HG02870 (cell line): Measurements from ENCODE around the gene KIAA1217.

Source experiments
- ATAC-seq: cut with Tn5 transposase; IDR thresholded peaks from one replicate; pipeline ENCODE4 v1.9.1; 2021; ENCODE audit warnings: mild to moderate bottlenecking, moderate library complexity; ENCODE audit not compliant: unreplicated experiment

The KIAA1217 gene

DNA sequence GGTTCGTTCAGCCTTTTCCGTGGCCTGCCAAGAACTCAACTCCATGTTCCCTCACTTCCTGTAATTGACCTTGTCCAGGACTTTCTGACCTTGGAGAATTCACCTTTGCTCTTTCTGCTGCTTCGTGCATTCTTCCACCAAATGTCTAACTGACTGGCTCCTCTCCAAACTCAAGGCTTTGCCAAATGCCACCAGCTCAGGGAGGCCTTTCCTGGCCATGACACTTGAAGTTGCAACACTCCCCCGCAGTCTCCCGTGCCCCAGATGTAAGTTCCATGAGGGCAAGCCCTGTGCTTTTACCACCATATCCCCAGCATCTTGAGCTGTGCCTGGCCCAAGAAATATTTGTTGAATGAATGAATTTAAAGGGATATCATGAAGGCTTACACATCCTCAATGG is 276.4 kb downstream of the KIAA1217 start:
- no peak for ATAC-seq

DNA sequence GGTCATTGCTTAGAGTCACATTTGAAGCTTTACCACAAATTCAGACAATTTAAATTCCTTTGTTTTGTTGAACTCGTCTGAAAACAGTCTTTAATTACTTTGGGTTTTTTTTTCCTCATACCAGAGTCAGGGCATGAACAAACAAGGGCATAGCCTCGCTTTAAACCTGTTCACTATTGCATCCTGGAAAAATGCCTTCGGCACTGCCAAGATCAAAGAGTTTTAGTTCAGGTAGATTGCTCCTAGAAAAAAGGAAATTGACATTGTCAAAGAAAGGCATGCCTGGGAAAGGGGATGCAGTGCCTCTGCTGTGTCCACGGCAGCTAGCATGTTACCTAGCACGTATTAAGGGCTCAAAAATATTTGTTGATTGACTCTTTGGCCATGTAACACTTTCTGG is 279.7 kb downstream of the KIAA1217 start:
- no peak for ATAC-seq

DNA sequence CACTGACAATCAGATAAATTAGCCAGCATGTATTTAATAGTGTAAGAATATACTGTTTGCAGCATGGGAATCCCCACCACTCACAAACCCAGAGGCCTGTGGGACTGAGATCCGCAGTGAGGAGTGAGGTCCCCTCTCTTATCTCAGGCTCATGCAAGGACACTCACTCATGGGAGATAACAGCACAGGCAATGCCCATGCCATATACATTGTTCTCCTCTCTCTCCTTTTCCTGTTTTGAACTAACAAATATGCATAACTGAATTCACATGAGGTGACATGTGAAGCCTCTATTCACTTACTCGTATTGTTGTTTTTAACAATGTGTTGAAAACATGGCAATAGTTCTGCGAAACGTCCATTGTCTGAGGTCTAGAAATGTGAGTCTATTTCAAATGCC is 284.2 kb downstream of the KIAA1217 start:
- ATAC-seq: no peak

DNA sequence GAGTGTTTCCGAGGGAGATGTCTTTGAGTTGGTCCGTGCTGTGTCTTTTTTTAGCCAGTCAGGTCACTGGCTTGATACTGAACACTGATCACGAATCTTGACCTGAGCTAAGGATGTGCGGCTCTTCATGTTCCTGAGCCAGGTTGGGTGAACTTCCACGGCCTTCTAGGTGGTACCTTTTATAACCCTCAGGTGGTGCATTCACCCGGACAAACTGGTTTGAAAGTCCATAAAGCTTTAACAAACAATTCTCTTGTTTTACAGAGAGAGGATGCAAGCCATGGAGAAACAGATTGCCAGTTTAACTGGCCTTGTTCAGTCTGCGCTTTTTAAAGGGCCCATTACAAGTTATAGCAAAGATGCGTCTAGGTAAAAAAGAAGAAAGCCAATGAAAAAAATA is 285.3 kb downstream of the KIAA1217 start:
- no peak for ATAC-seq

DNA sequence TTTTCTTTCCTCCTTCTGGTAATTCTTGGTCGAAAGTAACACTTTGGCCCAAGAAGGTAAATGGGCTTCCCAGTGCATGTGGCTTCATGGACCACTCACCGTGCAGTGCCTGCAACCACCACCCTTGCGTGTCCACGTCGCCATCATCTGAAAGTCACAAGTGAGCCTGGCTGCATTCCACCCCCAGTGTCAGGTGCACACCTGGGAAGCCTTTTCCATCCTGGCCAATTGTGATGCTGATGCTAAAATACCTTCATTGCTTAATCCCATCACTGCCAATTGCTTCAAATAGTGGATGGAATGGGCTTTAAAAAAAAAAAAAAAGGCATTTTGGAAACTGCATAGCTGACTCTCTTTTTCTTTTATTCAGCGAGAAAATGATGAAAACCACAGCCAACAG is 285.8 kb downstream of the KIAA1217 start:
- no peak for ATAC-seq

DNA sequence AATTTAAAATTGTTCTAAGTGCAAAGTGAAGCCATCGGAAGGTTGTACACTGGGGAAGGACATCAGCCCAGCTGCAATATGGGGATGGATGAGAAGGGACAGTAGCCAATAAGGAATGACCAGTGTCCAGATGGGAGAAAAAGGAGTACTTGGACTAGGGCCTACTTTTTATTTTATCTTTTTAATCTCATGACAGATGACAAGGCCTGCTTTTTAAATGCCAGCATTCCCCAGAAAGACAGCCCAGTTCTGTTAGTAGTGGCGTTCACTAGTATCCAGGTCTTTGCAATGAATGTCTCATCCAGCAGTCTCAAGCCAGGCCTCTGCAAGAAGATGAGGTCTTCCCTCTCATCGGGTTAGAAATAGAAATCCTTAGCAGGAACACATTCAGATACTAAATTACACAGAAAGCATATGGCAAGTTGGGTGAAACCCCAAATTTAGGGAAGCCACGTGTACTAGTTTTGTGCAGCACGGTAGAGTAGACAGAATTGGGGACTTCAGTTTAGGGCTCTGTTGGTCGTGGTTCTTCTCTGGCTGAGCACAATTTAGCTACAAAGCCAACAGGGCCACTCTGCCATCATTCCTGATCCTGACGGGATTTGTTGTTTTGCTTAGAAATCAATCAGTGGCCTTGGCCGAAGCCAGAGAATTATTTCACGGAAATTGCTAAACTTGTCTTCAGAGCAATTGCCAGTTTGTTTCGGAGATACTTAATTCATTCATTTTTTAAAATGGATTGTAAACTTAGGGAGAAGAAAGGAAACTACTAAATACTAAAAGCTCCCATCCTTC is 286.9 kb downstream of the KIAA1217 start:
- ATAC-seq: no peak

DNA sequence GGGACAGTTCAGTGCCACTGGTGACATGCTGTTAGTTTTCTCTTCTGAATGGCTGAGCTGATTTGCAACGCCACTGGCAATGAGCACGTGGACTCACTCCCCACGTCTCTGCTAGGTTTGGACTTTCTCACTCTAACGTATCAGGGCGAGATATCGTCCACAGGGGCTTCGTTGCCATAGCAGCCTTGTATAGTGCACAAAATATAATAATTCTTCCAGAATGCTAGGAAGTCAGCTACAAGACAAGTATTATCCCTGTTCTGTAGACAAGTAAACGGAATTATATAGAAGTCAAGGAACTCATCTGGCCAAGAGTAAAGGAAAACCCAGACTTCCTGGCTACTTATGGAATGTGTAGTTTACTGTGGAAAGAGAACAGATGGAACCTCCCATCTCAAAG is 288.0 kb downstream of the KIAA1217 start:
- ATAC-seq: no peak

DNA sequence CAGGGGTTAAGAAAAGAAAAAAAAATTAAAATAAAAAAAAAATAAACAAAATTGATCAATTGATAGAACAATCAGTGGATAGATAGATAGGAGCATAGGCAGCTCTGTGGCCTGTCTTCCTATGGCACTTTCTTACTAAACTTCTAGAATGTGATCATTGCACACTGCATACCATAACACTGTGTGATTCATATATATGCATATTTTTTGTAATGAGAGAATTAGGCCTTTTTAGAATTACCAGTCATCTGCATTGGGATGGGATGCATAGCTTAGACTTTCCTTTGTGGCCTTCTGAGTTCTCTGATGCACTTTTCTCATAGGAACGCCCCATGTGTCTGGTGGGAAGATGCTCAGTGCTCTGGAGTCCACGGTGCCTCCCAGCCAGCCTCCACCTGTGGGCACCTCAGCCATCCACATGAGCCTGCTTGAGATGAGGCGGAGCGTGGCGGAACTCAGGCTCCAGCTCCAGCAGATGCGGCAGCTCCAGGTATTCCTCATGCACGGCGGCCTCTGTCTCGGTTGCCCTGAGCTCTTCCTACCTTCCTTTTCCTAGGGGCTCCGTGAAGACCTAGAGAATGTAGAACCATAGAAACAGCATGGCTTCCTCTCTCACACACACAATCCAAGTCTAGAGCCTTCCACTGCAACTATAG is 292.2 kb downstream of the KIAA1217 start:
- no peak for ATAC-seq

DNA sequence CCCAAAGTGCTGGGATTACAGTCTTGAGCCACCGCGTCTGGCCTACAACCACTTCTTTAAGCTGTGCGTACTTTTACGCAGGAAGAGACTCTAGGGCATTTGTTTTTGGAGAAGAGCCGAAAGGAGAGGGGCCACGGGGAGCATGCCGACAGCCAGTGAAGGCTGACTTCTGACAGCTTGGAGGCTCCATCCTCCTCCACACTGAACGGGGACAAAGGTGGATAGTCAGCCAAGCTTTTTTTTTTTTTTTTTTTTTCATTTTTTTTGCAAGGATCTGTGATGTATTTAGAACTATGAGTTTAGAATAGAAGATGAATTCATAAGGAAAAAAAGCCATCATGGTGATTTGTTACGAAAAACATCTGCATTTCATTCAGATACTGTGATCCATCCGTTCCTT is 293.1 kb downstream of the KIAA1217 start:
- ATAC-seq: no peak

DNA sequence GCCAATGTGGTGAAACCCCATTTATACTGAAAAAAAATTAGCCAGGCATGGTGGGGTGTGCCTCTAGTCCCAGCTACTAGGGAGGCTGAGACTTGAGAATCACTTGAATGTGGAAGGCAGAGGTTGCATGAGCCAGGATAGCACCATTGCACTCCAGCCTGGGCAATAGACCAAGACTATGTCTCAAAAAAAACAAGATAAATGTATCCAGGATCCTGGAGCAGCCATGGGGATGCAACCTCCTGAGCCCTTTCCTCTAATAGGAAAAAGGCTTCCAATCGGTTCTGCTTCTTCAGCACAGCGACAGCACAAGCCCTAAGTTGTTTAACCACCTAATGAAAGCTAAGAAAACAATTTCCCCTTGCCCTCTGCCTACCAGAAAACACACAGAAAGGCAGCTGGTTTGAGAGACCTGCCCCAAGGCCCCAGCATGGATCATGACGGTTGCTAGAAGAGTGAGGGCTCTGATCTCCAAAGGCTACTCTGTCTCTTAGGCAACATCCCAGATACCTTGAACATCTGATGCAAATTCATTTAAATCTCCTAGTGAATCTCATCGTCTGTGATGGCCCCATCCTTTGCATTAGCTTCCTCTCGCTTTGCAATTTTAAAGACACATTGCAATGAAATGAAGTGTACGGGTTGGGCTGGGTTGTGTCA is 294.0 kb downstream of the KIAA1217 start:
- no peak for ATAC-seq

DNA sequence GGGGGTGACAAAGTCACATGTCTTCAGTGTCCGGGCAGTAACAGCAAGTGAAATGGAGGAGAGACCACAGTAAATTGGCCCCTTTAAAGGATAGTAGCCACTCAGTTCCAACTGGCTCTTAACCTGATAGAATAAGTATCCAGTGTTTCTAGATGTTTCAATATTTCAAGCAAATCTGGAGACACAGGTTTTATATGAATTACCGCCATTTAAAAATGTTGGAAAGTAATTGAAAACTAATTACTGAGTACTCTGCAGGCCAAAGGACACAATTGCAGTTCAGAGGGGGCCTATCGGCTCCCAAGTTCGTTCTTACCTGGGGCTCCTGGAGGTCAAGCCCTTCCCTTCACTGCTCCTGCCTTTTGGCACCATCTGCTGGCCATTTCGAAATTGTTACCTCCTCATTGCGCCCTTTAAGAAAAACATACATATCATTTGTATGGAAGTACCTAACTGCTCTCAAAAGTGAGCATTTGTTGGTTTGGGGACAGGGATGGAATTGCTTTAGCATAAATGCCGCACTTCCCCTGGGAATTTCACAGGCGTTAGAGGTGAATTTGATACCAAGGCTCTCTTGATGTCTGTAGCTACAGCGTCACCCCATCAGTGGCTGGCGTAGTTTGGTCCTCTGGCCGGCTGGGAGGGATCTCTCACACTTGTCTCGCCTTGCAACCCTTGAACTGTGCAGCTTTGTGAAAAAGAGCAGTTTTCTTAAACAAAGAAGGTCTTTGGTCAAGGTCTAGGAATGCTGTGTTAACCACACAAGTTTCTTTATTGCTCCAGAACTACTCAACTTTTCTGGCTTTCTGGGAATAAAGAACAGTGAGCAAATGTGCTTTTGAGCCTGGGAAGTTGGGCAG is 294.8 kb downstream of the KIAA1217 start:
- ATAC-seq: no peak

DNA sequence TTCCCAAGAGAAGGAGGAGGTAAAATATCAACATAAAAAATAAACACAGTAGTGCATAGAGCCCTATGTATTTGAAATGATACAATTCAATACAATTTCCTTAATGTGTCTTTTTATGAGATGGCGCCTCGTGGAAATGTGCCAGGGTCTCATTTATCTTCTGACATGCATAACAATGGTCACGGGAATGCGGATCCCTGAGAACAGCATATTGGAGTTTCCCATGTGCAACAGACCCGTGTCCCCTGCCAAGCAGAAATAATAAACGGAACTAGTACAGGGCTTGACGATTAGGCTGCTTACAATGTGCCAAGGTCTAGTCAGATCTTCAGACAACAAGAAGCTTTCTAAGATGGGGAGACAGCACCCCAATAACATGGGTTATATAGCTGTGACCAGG is 296.8 kb downstream of the KIAA1217 start:
- no peak for ATAC-seq

DNA sequence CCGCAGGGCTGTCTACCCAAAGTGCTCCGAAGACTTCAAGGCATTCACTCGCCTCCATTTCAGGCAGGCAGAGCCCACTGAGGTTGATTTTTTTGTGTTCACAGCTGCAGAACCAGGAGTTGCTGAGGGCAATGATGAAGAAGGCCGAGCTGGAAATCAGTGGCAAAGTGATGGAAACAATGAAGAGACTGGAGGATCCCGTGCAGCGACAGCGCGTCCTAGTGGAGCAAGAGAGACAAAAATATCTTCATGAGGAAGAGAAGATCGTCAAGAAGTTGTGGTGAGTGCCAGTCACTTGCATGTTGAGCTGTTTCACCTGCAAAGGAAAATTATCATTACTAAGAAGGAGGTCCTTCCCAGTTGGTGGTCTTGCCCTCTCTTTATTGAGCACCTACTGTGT is 304.2 kb downstream of the KIAA1217 start:
- ATAC-seq: no peak

DNA sequence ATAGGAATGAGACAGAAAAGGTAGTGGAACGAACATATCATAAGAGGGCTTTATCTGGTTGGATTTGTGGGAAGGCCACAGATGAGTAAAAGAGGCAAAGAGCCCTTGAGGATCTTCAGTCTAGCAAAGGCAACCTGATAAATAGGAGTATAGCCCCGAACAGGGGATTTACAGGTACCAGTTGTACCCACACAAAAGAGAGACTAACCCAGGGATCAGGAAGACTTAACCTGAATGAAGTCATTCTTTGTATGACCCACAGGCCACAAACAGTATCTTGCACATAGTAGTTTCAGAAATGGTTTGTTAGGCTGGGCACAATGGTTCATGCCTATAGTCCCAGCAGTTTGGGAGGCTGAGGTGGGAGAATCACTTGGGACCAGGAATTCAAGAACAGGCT is 306.5 kb downstream of the KIAA1217 start:
- ATAC-seq: no peak

DNA sequence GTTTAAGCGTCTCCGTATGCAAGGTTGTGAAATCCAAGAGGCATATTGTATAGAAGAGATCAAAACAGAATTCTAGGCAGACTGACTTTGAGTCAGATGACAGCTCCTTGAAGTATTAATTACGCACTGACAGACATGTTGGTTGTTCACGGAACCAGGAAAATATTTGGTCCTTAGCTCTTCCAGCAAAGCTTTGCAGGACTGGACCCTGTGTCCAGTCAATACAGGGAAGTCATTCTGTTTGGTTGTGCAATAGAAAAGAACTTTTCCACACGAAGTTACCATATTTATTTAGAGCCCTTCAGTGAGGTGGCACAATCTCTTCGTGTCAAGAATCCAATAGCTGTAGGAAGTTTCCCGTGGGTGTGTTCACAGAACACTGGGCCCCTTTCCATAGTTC is 309.5 kb downstream of the KIAA1217 start:
- ATAC-seq: no peak

DNA sequence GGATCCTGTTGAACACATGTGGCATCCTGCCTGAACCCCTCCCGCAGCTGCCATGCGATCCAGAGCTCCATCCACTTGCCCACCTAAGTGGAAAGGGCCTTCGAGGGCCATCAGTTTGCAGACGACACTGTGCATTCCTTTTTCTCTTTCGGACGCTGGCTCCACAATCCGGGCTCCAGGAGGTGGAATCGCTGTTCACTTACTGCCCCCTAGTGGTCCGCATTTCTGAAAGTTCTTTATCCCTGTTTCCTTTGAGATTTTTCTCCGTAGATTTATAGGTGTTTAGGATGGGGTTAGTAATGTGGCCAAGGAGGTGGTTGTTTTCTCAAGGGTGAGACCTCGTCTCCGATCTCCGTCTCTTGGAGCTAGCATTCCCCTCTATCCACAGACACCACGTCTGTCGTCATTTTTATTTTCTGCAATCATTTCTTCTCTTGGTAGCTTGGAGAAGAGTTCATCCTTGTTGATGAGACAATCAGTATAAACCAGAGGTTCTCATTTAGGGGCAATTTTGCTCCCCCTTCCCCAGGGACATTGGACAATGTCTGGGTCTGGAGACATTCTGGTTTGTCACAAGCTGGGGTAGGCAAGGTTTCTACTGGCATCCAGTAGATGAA is 310.2 kb downstream of the KIAA1217 start:
- no peak for ATAC-seq

DNA sequence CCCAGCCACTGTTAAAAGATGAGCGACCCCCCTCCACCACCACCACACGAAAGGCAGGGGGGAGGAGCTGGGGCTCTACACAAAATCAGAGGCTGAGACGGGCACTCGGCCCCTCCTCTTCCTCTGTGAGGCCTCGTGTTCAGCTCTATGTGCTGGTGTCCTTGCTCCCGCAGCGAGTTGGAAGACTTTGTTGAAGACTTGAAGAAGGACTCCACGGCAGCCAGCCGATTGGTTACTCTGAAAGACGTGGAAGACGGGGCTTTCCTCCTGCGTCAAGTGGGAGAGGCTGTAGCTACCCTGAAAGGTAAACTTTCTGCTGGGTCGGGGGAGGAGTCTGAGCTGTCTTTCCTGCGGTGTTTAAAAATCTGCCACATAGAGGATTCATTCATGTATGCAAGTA is 311.0 kb downstream of the KIAA1217 start:
- ATAC-seq: no peak

DNA sequence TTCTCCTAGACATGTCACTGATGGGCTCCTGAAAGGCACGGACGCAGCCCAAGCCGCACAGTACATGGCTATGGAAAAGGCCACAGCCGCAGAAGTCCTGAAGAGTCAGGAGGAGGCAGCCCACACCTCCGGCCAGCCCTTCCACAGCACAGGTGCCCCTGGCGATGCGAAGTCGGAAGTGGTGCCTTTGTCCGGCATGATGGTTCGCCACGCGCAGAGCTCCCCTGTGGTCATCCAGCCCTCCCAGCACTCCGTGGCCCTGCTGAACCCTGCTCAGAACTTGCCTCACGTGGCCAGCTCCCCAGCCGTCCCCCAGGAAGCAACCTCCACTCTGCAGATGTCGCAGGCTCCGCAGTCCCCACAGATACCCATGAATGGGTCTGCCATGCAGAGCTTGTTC is 315.4 kb downstream of the KIAA1217 start:
- ATAC-seq: no peak

DNA sequence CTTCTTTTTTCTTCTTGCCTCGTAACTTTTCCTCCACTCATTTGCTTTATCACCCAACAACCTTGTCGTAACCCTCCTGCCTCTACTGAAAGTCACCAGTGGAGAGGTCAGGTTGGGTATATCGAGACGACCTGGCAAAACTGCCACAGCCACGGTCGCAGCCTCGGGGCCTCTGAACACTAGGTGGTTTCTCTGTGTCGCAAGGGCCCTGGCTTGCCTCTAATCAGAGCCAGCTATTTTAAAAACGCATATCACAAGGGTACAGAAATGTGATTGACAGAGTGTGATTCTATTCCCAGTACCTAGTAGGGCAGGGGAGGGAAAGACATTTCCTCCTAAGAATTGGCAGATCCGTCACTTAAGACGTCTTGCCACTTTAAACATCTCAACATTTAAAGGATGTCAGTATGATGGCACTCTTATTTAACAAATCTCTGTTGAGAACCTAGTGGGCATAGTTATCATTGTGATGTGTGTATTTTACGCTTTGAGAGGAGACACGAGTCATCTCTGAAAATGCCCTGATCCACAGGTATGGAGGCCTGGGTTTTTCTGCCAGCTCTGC is 317.2 kb downstream of the KIAA1217 start:
- ATAC-seq: no peak

DNA sequence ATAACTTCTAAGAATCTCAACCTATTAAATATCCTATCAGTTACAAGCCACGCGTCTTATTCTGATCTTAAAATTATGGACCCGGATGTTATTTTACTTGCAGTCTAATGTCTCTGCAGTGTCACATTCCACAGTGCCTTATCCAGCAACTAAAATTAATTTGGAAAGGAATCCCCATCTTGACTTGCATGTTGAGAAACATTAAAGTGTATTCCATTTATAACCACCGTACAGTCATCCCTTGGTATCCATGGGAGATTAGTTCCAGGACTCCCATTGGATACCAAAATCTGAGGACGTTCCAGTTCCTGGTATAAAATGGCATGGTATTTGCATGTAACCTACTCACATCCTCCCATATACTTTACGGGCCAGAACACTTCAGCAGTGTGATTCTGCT is 320.0 kb downstream of the KIAA1217 start:
- no peak for ATAC-seq
